GM10266 (cell line): ENCODE data around the gene ADIPOR2.

Experiments
- DNase-seq: peaks from one replicate; pipeline ENCODE4 v3.0.0; 2012; ENCODE audit errors: extremely low spot score
- TF ChIP-seq, protein P1 (sequence below): IDR thresholded peaks from 2 replicates; pipeline ENCODE4 v1.5.1; 2012; ENCODE audit warnings: mild to moderate bottlenecking, low read depth; ENCODE audit not compliant: control insufficient read depth, insufficient read depth; ENCODE audit errors: missing control alignments

ADIPOR2 gene

GRCh38 chr12:1773937-1774655 lies 83.2 kb downstream of the ADIPOR2 start:
- TF ChIP-seq, protein P1, sequence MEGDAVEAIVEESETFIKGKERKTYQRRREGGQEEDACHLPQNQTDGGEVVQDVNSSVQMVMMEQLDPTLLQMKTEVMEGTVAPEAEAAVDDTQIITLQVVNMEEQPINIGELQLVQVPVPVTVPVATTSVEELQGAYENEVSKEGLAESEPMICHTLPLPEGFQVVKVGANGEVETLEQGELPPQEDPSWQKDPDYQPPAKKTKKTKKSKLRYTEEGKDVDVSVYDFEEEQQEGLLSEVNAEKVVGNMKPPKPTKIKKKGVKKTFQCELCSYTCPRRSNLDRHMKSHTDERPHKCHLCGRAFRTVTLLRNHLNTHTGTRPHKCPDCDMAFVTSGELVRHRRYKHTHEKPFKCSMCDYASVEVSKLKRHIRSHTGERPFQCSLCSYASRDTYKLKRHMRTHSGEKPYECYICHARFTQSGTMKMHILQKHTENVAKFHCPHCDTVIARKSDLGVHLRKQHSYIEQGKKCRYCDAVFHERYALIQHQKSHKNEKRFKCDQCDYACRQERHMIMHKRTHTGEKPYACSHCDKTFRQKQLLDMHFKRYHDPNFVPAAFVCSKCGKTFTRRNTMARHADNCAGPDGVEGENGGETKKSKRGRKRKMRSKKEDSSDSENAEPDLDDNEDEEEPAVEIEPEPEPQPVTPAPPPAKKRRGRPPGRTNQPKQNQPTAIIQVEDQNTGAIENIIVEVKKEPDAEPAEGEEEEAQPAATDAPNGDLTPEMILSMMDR, result no peak
- DNase-seq, result no peak

GRCh38 chr12:1776170-1776921 lies 85.5 kb downstream of the ADIPOR2 start:
- DNase-seq, result no peak
- TF ChIP-seq, protein P1, result no peak

GRCh38 chr12:1777798-1778197 lies 86.9 kb downstream of the ADIPOR2 start:
- no peak for DNase-seq
- TF ChIP-seq, protein P1, result no peak

DNA sequence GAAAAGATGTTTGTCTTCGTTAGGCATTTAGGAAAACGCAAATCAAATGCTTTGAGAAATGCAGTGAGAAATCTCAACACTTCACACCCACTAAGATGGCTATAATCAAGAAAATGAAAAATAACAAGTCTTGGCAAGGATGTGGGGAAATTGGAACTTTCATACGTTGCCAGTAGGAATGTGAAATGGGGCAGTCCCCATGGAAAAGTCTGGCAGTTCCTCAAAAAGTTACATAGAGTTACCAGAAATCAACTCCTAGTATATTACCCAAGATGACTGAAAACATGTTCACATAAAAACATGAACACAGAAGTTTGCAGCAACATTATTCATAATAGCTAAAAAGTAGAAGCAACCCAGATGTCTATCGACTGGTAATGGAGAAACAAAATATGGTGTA lies 88.0 kb downstream of the ADIPOR2 start:
- no peak for DNase-seq
- TF ChIP-seq, protein P1, result no peak

DNA sequence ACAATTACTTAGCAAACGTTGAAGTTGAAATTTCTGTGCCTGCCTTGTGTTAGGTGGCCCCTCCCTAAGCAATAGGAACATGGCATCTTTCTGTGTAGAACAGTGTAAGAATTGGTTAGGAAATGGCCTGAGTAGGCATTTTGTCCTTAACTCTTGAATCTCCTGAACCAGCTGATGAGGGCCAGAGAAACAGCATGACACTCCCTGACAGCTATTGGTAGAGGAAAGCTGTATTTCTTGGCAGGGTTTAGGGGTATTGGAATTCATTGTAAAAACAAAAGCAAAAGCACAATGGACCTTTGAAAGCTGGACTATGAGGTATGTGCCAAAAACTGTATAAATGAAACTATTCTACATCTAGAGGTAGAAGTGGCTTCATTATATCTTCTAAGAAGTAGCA lies 88.9 kb downstream of the ADIPOR2 start:
- TF ChIP-seq, protein P1, result no peak
- no peak for DNase-seq

GRCh38 chr12:1781772-1782171 lies 90.9 kb downstream of the ADIPOR2 start:
- DNase-seq, result no peak
- TF ChIP-seq, protein P1, result no peak

GRCh38 chr12:1782215-1782614 lies 91.3 kb downstream of the ADIPOR2 start:
- TF ChIP-seq, protein P1, result no peak
- no peak for DNase-seq
